GM21360 (cell line): ENCODE results near the gene PARS2.
"Not testable (repeated sequence)": the region's sequence is repeated elsewhere in the genome, so short reads cannot be mapped to it uniquely, and the experiment has no call there.

Experiments used
- ATAC-seq: cut with Tn5 transposase; IDR thresholded peaks from one replicate; pipeline ENCODE4 v1.9.1; 2021; ENCODE audit warnings: mild to moderate bottlenecking, moderate library complexity; ENCODE audit not compliant: unreplicated experiment

The PARS2 gene

DNA sequence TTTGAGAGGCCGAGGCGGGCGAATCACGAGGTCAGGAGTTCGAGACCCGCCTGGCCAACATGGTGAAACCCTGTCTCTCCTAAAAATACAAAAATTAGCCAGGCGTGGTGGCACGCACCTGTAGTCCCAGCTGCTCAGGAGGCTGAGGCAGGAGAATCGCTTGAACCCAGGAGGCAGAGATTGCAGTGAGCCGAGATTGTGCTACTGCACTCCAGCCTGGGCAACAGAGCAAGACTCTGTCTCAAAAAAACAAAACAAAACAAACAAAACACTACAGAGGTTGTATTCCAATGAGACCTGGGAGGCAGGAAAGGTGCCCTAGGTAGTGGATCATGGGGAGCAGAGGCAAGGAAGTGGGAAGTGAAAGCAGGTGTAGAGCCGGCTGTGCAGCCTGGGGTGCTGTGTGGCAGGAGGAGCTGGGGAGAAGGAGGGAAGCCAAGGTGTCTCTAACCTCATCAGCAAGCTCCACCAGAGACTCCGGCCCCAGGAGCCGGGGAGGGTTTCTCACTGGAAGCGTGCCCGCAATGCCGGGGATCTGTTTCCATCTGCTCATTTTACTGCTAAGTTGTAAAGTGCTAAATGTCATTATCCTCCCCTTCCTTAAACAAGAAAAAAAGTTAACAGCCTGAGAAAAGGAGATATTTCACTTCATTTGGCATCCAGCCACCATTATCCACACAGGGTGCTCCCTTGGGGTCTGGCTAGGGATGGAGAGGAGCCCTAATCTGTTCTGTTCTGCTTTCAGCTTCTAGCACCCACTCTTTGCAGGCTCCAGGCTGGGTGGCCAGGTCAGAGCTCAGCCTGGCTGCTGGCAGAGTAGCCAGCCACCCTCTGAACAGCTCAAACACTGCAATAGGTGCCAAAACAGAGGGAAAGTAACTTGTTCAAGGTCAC lies 11.8 kb upstream of the PARS2 start:
- not testable (repeated sequence) for ATAC-seq

DNA sequence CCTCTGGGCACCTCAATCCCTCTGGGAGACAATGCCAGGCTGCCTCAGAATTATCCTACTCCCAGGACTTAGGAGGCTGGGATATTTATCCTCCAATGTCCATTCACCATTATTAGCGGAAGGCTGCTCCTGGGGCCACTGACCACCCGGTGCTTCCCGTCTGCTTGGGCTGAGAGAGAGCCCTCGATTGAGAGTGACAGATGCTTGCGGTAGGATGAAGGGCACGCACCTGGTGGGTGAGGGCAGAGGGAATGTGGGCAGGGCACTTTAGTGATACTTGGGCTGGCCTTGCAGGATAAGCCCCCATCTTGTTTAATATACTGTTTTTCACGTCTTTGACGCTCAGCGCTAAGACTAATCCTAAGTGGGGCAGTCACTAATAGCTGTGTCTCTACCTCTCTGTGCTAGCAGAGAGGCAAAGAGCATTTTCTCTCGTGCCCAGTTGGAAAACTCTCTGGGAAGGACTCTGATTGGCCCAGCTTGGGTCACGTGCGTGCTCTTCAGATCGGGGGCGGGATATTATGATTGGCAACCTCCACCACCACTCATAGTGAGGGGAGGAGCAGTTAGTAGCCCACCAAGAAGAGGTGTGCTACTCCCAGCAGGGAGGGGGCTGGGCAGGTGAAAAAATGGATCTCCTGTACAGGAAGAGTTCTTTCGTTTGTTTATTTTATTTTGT lies 10.6 kb upstream of the PARS2 start:
- ATAC-seq: no peak

DNA sequence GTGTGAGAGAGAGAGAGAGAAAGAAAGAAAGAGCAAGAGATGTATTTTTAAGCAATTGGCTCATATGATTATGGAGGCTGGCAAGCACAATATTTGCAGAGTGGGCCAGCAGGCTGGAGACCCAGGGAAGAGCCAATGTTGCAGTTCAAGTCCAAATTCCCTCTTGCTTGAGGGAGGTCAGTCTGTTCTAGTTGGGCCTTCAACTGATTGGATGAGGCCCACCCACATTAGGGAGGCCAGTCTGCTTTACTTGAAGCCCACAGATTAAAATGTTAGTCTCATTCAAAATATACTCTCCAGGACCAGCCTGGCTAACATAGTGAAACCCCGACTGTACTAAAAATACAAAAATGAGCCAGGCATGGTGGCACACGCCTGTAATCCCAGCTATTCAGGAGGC lies 8.6 kb upstream of the PARS2 start:
- no peak for ATAC-seq

DNA sequence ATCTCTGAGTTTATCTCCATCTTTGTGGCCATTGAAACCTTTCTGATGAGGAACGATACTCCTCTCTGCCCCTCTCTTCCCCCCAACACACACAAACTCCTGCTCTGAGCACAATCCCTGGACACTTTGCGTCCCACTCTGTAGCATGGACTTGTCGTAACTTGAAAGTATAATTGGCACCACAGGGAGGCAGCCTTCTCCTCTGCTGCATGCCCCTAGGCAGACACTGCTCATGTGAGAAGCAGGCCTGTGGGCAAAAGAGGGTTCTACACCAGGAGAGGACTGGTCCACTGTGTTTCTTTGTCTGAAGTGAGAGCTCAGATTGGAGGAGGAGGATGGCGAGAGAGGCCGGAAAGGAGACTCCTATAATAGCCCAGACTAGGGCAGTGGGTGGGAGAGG lies 3.8 kb upstream of the PARS2 start:
- ATAC-seq: no peak

DNA sequence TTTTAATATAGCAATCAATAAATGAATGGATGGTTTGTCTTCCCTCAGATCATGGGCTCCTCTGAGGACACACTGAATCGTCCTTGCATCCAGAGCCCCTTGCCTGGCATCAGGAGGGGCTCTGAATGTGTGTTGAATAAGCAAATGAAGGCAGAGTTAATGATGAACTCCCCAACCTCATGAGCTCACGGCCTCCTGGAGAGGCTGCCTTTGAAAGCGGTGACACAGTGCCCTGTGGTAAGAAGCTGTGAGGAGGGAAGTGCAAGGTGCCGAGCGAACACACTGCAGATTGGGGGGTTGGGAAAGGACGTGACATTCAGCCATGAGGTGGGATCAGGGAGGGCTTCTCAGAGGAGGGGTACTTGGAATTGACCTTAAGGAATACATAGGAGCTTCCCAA lies 3.2 kb upstream of the PARS2 start:
- ATAC-seq: no peak

DNA sequence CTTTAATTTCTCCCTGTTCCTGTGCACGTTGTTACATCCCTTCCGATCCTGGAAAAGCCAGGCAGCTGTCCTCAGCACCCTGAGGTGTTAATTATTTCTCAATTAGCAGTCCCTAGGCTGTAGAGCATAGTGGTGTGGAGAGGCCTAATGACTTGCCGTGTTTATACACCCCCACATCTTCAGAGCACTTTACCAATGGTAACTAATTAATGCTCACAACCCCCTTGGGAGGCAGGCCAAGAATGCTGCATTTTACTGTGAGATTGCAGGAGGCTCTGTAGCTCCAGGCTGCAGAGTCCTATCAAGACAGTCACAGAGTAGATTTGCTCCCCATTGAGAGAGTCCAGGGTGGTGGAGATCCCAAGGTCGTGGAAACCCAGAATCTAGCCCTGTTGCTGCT lies 2.4 kb upstream of the PARS2 start:
- no peak for ATAC-seq

DNA sequence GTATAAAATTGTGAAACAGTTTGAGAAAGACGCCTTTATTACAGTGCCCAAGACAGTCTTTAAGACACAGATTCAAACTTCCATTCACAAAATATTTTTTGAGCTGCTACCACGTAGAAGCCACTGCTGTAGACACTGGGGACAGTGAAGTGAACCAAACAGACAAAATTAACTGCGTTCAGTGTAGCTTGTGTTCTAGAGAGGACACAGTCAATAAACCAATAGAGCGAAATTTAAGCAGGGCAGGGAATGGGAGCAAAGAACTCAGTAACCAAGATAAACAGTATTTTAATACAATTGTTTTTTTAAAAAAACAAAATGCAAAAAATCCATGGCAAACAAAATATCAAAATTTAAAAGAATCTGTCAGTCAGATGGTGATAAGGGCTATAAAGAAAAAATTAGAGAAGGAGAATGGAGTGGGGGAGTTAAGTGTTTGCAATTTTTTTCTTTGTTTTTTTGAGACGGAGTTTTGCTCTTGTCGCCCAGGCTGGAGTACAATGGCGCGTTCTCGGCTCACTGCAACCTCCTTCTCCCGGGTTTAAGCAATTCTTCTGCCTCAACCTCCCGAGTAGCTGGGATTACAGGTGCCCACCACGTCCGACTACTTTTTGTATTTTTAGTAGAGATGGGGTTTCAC lies 719 bp upstream of the PARS2 start:
- ATAC-seq: peak; percentile 3

DNA sequence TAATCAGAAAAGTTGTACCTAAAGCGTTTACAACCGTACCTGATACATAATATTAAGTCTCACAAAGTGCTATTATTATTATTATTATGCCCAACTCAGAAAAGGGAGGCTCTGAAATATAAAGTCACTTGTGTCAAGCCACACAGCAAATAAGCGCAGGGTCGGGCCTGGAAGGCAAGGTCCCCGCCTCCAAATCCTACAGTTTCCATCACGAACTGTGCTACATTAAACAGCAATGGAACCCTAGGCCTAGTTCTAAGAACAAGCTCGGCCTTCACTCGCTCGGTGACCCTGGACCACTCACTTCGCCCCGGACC lies 549 bp downstream of the PARS2 start:
- no peak for ATAC-seq

DNA sequence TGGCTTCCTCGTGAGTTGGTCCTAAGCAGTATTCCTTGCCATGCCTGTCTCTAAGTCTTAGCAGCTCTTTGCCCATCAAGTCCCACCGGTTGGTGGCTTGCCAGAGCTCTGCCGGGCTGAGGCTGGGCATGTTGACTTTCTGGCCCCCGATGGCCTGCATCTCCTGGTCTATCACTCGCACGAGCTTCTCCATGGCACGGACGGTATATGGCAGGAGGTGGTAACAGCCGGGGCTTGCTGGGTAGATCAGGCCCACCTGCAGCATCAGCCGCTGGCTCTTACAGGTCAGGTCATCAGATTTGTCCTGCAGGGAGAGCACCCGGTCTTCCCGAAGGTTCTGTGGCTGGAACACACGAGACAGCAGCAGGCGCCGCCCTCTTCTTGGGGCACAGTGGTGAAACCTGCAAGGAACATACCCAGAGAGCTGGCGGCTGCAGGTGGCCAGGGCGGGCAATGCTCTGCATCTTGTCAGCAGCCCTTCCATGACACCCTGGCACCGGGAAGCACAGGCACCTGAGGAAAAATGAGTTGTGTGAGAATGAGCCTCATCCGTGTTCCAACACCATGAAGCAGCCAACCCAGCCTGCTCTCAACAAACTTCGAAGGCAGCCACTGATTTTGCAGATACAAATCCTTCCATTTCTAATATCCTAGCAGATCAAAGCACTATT lies 5.5 kb downstream of the PARS2 start:
- no peak for ATAC-seq

DNA sequence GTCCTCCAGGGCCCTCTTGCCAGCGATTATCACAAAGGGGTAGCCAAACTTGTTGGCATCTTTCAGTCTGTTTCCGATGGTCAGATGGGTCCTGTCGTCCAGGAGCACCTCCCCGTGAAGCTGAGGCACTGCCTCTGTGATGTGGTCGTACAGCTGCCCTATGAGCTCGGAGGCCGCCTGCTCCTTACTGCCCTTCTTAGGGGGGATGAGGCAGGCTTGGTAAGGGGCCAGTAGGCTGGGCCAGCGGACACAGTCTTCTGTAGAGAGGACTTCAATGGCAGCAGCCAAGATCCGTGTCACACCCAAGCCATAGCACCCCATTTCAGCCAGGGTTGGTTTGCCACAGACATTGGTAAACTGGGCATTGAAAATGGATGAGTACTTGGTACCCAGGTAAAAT lies 6.5 kb downstream of the PARS2 start:
- no peak for ATAC-seq

DNA sequence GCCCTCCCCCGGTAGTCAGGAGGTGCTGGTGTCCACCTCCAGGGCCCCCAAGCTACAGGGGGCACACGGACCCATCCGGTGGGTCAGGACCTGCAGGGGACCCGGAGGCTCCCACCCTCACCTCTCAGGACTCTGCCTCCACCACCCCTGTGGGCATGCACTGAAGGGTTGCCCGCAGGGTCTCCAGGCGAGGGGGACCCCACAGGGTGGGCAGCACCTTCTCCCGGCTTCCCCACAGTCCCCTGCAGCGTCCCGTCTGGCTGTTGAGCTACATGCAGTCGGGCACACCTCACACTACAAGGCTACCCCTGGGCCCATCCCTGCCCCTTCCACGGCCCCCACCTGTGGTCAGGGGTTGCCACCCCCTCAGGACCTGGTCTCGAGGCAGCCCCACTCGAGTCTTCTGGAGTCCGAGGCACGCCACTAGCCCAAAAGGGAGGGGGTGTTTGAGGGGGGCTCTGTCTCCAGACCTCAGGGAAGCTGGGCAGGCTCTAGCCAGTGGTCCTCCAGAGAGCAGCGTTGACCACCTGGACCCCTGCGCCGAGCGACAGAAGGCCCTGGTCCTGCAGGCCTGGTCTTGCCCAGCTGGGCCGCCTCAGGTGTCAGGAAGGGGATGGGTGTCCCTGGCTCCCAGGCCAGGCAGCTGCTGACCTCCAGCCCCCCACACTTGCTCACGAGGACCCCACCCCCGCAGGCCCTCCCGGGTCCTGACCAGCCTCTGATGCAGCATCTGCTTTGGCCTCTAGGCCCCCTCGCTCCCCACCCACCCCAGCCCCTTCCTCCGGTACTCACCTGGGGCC lies 9.6 kb downstream of the PARS2 start:
- ATAC-seq: no peak

DNA sequence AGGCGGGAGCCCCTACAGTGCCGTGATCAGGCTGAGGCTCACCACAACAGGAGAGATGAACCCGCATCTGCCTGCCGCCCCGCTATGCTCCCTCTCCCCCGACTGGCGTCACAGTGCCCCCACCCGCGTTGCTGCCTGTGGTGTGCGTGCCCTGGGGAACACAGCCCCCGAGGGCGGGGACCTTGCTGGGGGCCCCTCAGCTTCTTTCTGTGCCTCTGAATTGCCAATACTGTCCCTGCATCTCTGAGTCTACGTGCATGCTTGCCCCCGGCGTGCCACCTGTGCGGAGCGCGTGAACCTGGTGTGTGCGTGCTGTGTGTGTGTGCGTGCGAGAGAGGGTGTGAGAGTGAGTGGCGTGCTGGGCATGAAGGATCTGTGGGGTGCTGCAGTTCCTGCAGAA lies 10.3 kb downstream of the PARS2 start:
- ATAC-seq: no peak

DNA sequence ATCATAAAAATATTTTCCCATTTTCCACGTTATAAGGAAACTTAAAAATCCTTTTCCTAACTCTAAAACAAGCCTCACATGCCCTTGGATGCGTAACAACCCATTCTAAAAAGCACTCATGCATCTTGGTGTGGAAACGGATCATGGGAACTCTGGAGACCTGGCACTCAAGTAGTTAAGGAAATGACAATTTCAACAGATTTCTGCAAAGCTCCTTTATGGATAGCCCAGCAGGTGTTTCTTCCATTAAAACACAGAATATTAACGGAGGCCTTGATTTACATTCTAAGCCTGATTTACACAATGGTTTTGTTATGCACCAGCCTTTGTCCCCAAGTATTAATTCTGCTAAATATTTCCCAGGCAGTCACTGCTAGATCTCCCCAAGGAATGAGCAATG lies 12.9 kb downstream of the PARS2 start:
- no peak for ATAC-seq

DNA sequence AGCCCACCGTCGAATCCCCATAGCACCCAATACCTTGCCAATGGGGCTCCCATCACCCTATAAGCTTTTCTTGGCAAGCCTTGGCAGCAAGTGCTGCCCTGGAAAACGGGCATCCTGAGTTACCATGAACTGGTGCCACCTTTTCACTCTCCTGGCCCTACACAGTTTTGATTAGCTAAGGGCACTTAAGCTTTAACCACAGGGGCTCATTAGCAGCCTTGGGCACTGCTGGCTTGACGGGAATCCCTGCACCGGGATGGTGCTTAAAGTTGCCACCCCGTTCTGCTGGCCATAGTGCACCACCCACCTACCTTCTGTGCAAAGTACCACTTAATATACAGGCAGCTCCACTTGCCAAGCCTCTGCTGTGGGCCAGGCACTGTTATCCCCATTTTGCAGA lies 13.7 kb downstream of the PARS2 start:
- no peak for ATAC-seq

DNA sequence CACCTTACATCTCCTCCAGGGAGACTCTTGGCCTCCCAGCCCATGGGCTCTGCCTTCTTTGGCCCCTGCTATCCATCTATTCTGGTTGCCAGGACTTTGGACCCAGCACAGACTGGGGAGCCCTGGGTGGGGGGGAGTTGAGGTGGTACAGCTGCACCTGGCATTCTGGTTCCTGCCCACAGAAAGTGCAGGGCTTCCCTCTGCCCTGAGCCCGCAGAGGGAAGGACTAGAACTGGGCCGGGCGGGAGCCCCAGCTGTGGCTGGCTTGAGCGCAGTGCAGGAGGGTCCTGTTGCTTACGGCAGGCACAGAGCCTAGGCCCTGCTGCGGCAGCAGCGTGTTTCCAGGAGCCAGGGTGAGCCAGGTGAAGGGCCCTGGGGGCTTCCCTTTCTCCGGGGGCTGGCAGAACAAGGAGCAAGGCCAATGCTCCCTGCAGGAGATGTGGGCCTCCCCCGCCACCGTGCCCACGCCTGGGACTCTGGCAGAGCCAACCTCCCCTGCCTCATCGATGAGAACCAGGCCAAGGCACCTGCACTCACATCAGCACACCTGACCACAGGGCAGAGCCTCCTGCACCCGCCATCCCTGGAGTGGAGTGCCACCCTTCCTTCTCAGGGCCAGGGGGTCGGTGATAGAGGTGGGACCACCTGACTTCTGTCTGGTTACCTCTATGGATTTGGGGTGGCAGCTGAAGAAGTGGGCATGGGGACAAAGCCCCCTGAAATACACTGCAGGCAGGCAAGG lies 16.1 kb downstream of the PARS2 start:
- ATAC-seq: no peak

DNA sequence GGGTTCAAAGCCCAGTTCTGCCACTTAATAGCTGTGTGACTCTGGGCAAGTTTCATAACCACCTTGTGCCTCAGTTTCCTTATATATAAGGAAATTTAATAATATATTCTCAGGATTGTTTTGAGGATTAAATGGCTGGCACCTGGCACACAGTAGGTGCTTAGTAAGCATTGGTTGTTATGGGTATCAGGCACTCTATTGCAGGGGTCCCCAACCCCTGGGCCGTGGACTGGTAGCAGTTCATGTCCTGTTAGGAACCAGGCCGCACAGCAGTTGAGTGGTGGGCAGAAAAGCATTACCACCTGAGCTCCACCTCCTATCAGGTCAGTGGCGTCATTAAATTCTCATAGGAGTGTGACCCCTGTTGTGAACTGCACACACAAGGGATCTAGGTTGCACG lies 18.5 kb downstream of the PARS2 start:
- ATAC-seq: no peak

DNA sequence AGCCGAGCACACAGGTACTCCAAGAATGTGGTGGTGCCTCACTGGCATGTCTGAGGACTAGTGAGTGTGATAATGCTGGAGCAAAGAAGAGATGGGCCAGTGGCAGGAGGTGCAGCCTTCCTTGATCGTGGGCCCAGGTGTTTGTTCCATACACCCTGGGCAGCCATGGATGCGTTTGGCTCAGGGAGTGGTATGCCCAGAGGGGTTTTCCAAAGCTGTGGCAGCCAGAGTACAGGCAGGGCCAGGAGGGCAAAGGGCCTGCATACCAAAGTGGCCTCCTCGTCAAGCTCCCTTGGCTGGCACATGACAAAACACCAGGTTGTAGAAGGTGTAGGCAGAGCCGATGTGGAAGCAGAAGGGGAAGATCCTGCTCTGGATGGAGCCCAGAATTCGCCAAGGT lies 19.0 kb downstream of the PARS2 start:
- ATAC-seq: no peak

DNA sequence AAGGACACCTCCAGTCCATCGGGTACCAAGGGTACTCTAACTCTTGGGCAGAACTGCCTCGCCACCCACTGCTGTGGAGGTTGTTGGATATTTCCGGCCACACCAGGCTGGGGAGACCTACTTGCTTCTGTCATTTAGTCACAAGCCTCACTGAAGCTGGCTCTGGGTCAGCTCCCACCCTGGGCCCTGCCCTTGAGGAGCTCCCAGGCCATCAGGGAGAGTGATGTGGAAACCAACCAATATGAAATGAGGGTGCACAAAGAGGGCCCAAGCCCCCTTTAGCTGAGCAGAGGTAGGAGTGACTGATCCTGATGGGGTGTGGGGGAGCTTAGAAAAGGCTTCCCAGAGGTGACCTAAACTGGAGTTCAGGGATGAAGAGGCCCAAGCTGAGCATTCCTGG lies 19.6 kb downstream of the PARS2 start:
- no peak for ATAC-seq

DNA sequence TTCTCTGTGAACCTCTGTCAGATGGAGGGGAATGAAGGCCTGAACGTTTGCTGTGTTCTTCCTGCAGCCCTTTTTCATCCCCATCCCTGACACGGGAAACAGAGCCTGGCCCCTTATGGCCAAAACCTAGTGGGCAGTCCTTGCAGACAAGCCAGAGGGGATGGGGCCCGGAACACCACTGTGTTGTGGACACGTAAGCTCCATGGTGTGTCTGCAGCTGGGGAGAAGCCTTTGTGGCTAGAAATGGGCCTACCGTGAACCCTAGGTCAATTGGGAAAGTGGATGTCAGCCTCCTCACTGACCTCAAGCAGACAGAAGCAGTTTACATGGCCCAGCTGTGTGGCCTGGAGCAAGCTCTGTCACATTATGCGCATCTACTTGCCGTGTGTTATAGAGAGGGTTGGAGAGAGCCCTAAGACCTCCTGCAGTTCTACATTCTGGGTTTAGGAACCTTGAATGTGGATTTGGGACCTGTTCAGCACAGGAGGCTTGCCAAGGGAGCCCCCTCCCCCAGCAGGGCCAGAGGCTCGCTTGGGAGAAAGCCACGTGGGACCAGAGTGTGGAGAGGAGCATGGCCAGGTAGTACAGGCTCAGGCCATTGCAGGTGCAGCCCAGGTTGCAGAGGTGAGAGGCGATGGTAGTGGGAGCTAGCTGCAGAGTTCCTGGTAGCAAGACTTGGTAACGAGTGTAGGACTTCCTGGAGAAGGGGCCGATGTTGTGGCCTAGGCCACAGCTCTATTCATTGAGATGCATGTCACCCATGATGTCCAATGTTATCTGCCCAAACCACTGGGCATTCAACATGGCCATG lies 20.7 kb downstream of the PARS2 start:
- no peak for ATAC-seq
